ENCODE data around the gene ZNF358.
A peak's percentile ranks its signal among the peaks of the same experiment; 100 is the strongest.

The ZNF358 gene

GRCh38 chr19:7489609-7490044, 26.3 kb upstream of the ZNF358 start:
- DNase-seq (ENCODE audit: low spot score) = no peak

GRCh38 chr19:7492142-7492541, 23.8 kb upstream of the ZNF358 start:
- DNase-seq (ENCODE audit: low spot score) = peak; percentile 85

- no peak for DNase-seq (ENCODE audit: low spot score)
Observed at GRCh38 chr19:7492558-7492957, 23.3 kb upstream of the ZNF358 start.

- no peak for DNase-seq (ENCODE audit: low spot score)
Observed at GRCh38 chr19:7494416-7495098, 21.3 kb upstream of the ZNF358 start.

- DNase-seq (ENCODE audit: low spot score) = no peak
Observed at GRCh38 chr19:7497292-7497691, 18.6 kb upstream of the ZNF358 start.

- DNase-seq (ENCODE audit: low spot score) = no peak
Observed at GRCh38 chr19:7500811-7501450, 15.0 kb upstream of the ZNF358 start.

- no peak for DNase-seq (ENCODE audit: low spot score)
Observed at GRCh38 chr19:7502552-7502951, 13.4 kb upstream of the ZNF358 start.

GRCh38 chr19:7504684-7505083, 11.2 kb upstream of the ZNF358 start:
- no peak for DNase-seq (ENCODE audit: low spot score)

GRCh38 chr19:7505288-7505681, 10.6 kb upstream of the ZNF358 start:
- DNase-seq (ENCODE audit: low spot score) = no peak

GRCh38 chr19:7505682-7506384, 10.1 kb upstream of the ZNF358 start:
- DNase-seq (ENCODE audit: low spot score) = no peak

- peak; percentile 61 for DNase-seq (ENCODE audit: low spot score)
Observed at GRCh38 chr19:7506385-7507328, 9.2 kb upstream of the ZNF358 start.

- DNase-seq (ENCODE audit: low spot score) = peak; percentile 87
Observed at GRCh38 chr19:7507884-7508283, 8.0 kb upstream of the ZNF358 start.

- DNase-seq (ENCODE audit: low spot score) = no peak
Observed at GRCh38 chr19:7509625-7510024, 6.3 kb upstream of the ZNF358 start.

- no peak for DNase-seq (ENCODE audit: low spot score)
Observed at GRCh38 chr19:7512400-7512851, 3.5 kb upstream of the ZNF358 start.

GRCh38 chr19:7513809-7514642, 1.9 kb upstream of the ZNF358 start:
- no peak for DNase-seq (ENCODE audit: low spot score)

GRCh38 chr19:7515110-7515644, 726 bp upstream of the ZNF358 start:
- no peak for DNase-seq (ENCODE audit: low spot score)

- no peak for DNase-seq (ENCODE audit: low spot score)
Observed at GRCh38 chr19:7516333-7516732, 430 bp downstream of the ZNF358 start.

GRCh38 chr19:7516878-7517277, 975 bp downstream of the ZNF358 start:
- DNase-seq (ENCODE audit: low spot score) = no peak

GRCh38 chr19:7519361-7520130, 3.6 kb downstream of the ZNF358 start:
- no peak for DNase-seq (ENCODE audit: low spot score)
